GM21619 (cell line): Measurements from ENCODE around the gene LRCH4.

Experiments
- ATAC-seq: cut with Tn5 transposase; IDR thresholded peaks from one replicate; pipeline ENCODE4 v1.9.1; 2021; ENCODE audit not compliant: unreplicated experiment

The LRCH4 gene

GRCh38 chr7:100583132-100584053, 2.5 kb downstream of the LRCH4 start:
- ATAC-seq, result no peak

- ATAC-seq, result no peak
Measured at GRCh38 chr7:100582650-100583049, 3.3 kb downstream of the LRCH4 start.

- no peak for ATAC-seq
Measured at GRCh38 chr7:100582041-100582579, 3.8 kb downstream of the LRCH4 start.

- ATAC-seq, result no peak
Measured at GRCh38 chr7:100580466-100581283, 5.3 kb downstream of the LRCH4 start.

- ATAC-seq, result no peak
Measured at GRCh38 chr7:100578246-100579183, 7.4 kb downstream of the LRCH4 start.

DNA sequence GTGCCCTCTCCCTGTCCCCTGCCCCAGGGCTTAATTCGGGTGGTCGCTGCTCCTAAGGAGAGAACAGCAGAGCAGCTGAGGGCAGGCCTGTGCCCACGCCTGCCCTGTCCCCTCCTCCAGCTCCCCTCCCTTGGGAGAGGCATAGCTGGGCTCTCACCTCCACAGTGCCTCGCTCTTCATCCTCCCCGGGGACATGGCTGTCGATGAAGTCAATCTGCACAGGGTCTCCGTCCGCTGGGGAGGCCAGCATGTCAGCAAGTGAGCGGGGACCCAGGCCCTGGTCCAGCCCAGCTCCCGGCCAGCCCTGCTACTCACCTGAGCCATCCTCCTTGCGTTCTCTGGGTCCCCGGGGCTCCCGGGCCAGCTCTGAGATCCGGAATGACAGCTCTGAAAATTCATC, 8.4 kb downstream of the LRCH4 start:
- no peak for ATAC-seq

GRCh38 chr7:100577103-100577502, 8.8 kb downstream of the LRCH4 start:
- ATAC-seq, result no peak

DNA sequence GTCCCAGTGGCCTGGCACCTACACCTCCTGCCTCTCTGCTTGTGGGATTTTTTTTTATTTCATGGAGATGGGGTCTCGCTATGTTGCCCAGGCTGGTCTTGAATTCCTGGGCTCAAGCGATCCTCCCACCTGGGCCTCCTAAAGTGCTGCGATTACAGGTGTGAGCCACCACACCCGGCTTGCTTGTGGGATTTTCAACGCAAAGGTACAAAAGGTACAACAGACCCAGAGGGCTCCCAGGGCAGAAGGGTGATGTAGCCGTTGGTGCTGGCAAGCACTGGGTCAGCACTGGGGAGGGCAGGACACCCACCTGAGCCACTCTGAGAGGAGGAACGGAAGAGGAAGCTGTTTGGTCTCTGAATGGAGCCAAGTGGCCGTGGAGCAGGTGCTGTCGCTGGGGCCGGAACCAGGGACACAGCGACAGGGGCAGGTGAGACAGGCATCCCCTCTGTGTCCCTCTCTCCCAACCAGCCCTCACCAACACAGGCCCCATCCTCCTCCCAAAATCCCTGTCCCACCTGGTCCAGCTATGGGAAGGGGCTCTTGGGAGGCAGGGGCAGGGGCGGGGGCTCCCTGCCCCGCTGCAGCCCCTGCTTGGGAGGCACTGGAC, 9.4 kb downstream of the LRCH4 start:
- ATAC-seq, result no peak

GRCh38 chr7:100575746-100576383, 10.1 kb downstream of the LRCH4 start:
- ATAC-seq, result no peak

- ATAC-seq, result no peak
Measured at GRCh38 chr7:100575206-100575631, 10.7 kb downstream of the LRCH4 start.

GRCh38 chr7:100574362-100575205, 11.3 kb downstream of the LRCH4 start:
- no peak for ATAC-seq

GRCh38 chr7:100573691-100574361, 12.1 kb downstream of the LRCH4 start, which contains the start of gene SAP25:
SAP25 (minus strand) TSS chr7:100573900; CDS start chr7:100573742, 158 bp downstream.
- ATAC-seq, result no peak

GRCh38 chr7:100572949-100573675, 12.8 kb downstream of the LRCH4 start:
- ATAC-seq, result no peak

DNA sequence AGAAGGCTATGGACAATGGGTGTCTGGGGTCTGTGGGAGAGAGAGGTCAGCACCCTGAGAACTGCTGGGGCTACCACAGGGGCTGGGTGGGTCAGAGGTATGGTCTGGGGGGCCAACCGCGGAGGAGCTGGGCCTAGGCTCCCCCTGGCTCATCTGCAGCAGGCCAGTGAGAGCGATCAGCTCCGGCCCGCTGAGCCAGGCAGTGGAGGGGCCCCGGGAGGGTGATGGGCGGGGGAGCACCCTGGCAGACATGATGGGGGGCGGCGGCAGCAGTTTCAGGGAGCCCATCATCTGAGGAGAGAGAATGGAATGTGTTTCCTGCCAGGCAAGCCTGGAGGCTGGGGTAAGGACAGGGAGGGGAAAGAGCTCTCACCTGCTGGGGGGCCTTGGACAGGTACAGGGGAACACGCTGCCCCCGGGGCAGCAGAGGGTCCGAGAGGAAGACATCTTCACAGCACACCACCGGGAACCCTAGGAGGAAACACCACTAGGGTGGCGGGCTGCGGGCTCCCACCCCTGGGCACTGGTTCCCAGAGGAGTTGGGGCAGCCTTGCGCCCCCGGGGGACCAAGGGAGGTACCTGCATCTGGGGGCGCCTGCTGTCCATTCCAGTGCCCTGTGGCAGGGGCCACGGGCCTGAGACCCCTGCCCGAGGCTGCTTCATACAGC, 13.5 kb downstream of the LRCH4 start:
- ATAC-seq, result no peak

GRCh38 chr7:100571829-100572116, 14.2 kb downstream of the LRCH4 start:
- no peak for ATAC-seq

DNA sequence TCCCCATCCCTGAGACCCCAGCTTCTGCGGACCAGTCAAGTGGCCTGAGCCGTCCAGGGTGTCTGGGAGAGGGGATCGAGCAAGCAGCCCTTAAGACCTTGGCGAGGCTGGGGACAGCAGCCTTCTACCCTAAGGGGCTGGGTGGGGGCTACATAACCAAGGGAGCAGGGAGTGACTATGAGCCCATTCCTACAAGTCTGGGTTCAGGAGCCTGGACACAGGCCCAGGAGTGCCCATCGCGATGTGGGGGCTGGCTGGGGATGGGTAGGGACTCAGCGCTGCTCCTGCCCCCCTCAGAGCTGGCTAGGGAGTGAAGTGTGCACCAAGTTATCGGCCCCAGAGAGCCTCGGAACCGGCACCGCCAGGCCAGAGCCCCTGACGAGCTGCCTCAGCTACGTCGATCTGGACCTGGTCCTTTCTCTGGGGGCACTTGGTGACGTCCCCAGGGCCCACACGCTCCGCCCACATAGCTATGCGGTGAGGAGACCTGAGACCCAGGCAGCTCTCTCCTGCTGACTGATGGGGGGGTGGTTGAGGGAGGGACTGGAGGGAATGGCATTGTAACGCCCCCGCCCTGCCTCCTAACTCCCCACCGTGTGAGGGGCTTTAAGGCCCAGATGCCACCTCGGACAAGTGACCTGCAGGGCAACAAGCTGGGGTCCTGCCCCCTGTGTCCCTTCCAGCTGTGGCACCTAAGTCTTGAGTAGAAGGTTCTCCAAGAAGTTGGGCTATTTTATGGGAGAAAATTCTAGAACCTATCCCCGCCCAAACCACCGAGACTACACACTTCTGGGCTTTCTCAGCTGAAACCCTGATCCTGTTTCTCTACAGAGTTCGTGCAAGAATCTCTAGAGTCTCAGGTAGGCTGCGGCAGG, 14.7 kb downstream of the LRCH4 start:
- no peak for ATAC-seq
